IPS-NIHi7 (cell line): ENCODE measurements around the gene TECPR2.
"Not testable (repeated sequence)": the region's sequence is repeated elsewhere in the genome, so short reads cannot be mapped to it uniquely, and the experiment has no call there.

Experiments used
- DNase-seq: peaks from one replicate; pipeline ENCODE4 v3.0.0; 2012; ENCODE audit warnings: mixed read lengths; ENCODE audit errors: extremely low spot score

Gene TECPR2

GRCh38 chr14:102508410-102508773 lies 145.7 kb downstream of the TECPR2 start:
- DNase-seq: no peak

GRCh38 chr14:102508774-102509745 lies 146.3 kb downstream of the TECPR2 start:
- DNase-seq: no peak

DNA sequence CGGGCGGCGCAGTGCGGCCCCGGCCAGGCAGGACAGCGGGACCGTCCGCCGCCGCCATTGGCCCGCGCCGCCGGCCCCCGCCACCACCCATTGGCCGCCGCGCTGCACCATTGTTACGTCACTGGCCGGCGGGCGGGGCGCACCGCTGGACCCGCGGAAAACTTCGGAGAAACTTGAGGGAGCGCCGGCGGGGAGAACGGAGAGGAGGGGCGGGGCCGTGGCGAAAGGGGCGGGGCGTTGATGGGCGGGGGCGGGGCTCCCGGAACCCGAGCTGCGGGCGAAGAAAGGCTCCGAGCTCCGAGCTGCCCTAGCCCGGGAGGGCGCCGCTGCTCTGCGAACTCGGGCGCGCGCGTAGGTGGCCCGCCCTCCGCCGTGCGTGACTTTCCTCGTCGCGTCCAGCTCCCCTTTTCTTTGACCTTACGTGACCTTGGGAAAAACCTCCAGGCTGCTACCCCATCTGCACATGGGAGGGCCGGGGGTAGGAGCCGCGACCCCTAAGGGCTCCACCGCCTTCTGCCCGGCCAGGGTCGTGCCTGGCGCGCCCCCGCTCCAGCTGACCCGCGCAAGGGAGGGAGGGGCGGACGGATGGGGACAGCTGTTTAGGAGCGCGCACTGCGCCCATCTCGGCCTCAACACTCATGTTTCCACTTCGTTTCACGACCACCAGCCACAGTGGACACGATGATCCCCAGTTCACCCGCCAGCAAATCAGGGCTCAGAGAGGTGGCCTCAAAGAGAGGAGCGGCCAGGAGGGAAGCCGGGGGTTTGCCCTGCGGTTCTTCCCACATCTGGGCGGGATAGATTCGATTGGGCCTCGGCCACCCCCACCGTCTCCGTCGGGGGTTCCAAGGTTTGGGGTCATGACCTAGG lies 147.2 kb downstream of the TECPR2 start, which contains the start of gene ANKRD9:
Gene ANKRD9, minus strand, starts transcription at position 31 of the 870 bp plus-strand sequence. CDS start 1,887 bp downstream, outside the sequence.
- DNase-seq: peak; percentile 98

DNA sequence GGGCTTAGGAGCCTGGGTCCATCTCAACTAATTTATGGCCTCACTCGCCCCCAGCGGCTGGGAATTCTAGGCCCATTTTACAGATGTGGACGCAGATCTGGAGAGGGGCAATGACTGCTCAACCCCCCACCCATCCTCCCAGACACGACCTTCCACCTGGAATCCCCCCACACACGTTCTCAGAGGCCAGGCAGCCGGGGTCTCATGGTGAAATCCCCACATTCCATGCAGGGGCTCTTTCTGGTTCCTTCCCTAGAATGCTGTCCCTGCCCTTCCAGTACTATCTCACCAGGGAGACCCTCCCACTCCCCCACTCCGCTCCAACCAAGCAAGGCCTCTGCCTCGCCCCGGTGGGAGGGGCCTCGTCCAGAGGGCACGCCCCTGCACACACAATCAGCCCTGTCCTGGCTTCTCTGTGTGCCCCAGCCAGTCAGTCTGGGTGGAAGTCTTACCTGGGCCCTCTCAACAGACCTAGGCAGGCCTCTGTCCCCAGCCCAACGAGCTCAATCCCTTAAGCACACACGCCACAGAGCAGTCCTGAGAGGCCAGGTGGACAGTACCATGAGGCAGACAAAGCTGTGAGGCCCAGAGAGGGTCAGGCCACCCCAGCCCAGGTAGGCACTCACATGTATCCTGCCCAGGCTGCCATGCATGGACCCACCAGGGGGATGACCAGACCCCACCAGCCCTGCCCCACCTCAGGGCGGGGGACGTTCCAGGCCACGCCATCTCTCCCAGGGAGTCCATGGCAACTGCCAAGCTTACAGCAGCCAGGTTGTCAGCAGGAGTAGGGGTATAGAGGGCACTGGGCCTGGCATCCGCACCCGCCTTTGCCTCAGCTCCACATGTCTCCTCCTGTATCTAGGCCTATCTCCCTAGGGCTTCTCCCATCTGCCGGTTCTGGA lies 148.1 kb downstream of the TECPR2 start:
- DNase-seq: peak; percentile 88

GRCh38 chr14:102511538-102511937 lies 148.8 kb downstream of the TECPR2 start:
- no peak for DNase-seq

GRCh38 chr14:102512793-102513300 lies 150.1 kb downstream of the TECPR2 start:
- no peak for DNase-seq

- DNase-seq: no peak
Observed at GRCh38 chr14:102513899-102514772, 151.4 kb downstream of the TECPR2 start.

GRCh38 chr14:102514987-102515733 lies 152.4 kb downstream of the TECPR2 start:
- DNase-seq: no peak

DNA sequence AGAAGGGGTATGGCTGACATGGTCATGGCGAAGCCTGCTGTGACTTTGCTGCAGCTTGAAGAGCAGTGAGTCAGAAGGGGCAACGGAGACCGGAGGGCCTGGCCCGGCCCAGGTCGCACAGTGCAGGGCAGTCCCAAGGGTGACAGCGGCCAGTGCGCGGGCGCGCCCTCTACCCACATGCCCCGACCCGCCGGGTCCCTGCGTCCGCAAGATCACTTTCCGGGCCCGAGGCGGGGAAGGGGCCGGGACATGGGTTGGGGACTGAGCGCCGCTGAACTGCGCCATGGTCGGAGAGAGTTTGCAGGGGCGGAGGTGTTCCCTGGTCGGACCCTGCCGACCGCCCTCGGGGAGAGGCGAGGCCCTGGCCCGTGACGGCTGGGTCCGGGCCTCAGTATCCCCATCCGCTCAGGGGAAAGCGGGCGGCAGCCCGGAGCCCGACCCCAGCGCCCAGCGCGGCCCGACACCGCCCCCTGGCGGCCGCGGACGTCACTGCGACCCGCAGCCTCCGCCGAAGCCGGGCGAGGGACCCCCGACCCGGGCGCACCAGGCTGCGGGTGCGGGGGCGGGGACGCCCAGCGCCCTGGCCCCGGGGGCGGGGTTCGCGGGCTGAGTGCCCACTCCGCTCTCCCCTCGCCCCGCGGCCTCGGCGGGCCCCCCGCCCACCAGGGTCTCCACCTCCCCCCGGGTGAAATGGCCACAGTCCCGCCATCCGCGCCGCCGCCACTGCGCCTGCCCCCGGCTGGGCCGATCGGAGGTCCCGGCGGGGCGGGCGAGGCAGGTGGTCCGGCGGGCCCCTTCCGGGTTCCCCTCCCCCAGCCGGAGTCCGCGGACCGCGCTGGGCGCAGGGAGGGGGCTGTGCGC lies 154.0 kb downstream of the TECPR2 start:
- DNase-seq: peak; percentile 84

- no peak for DNase-seq
Observed at GRCh38 chr14:102517392-102518062, 154.8 kb downstream of the TECPR2 start.

DNA sequence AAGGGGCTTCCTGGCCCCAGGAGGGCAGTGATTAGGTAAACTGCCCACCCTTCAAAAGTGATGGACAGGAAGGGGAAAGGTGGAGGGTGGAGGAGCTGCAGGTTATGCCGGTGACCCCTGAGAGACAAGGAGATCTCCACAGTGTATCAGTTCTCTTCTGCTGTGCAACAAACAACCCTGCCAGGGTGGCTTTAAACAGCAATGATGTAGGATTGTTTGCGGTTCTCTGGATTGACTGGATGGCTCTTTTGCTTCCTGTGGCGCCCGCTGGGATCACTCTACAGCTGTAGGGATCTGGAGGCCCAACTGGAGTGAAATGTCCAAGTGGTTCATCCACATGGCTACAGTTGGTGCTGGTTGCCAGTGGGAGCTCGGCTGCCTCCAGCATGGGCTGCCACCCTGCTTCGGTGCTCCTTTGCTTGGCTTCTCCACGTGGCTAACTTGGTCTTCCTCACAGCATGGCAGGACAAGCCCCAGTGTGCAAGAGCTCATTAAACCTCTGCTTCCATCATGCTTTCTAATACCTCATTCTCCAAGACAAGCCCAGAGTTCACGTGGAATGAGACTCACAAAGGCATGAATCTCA lies 155.4 kb downstream of the TECPR2 start:
- DNase-seq: no peak

GRCh38 chr14:102519709-102520108 lies 157.0 kb downstream of the TECPR2 start:
- not testable (repeated sequence) for DNase-seq

DNA sequence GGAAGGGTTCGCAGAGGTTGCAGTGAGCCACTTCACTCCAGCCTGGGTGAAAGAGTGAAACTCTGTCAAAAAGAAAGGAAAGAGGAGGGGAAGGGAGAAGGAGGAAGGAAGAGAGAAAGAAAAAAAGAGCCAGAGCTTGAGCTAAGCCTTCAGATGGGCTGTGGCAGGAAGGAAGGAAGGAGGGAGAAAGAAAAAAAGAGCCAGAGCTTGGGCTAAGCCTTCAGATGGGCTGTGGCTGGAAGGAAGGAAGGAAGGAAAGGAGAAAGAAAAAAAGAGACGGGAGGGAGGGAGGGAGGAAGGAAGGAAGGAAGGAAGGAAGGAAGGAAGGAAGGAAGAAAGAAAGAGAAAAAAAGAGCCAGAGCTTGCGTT lies 160.4 kb downstream of the TECPR2 start:
- no peak for DNase-seq

DNA sequence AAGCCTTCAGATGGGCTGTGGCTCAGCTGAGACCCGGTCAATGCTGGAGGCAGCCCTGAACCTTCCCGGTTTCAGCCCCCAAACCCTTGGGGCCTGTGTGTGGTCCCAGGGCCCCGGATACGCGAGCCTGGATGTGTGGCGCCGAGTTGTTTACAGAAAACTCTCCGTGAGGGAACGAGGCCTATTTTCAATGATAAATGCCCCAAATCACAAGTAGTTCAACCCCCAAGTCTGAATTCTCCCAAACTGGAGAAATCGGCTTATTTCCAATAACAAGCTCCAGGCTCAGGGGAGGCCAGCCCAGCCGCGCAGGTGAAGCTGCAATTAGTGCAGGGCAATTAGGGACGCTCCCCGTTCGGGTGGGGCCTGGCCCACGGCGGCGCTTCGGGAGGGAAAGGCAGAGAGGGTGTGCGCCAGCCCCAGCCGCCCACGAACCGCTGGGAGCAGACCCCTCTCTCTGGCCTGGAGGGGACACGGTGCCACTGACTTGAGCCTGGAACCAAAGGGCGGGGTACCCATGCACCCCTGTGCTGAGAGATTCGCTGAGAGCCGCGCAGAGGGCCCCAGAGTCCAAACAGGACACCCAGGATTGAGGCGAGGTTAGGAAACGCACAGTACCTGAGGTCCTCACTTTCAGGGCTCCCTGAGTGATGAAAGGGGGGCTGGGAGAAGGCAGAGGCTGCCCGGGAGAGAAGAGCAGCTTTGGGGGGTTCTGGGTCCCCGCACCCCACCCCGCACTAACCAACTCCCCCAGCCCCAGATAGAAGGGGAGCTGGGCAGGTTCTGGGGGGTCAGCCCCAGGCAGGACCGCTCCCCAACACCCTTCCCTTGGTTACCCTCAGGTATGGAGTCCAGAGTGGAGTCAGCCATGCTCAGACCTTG lies 161.1 kb downstream of the TECPR2 start:
- DNase-seq: no peak

DNA sequence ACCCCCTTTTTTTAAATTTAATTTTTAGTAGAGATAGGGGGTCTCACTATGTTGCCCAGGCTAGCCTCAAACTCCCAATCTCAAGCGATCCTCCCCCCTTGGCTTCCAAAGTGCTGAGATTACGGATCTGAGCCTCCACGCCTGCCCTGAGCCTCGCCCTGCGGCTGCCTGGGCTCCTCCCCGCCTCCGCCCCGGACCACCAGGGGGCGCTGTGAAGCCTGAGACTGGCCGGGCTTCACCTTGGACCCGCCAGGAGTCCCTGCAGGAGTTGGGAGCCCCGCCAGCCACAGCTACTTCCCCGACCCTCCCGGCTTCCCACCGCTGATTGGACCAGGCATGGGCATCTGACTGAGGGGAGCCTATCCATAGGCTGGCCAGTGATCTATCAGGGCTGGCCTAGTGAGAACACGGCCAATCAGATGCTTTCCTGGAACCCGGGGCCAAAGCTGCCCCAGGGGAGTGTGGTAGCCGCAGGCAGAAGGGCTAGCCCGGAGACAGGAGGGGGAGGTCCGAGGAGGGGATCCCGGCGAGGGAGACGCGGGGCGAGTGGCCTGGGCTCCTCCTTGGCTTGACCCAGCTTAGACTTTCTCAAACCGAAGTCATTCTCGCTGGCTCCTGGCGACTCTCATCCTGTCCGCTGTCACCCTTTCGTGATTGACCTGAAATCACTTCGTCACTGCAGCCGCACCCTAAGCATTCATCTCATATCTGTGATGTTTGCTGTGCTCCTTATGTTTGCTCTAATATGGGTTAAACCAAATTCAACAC lies 161.9 kb downstream of the TECPR2 start:
- peak; percentile 100 for DNase-seq
